ENCODE data around the gene AMMECR1.

GRCh38 chrX:110159235-110159634, 158.7 kb downstream of the AMMECR1 start:
- TF ChIP-seq ZNF274 (IDR thresholded peaks at IDR 0.05; ENCODE audit: low read depth, low read length) (no peak), SUZ12 (IDR thresholded peaks at IDR 0.05; ENCODE audit: extremely low read depth, insufficient read depth, insufficient read length) (no peak)
